OCI-LY3 (cell line): ENCODE data around the gene SLC14A1.

Experiments used
- CTCF ChIP-seq: fragments of 200-600, 300-600 bp; sonication (generic); IDR thresholded peaks from 2 replicates; pipeline ENCODE4 v1.5.1; 2014; ENCODE audit warnings: antibody characterized with exemption, low read length, low read depth
- EZH2phosphoT487 ChIP-seq: fragments of 200-600 bp; shearing (Covaris generic); IDR thresholded peaks from 2 replicates; pipeline ENCODE4 v1.6.1; 2018; ENCODE audit warnings: antibody characterized with exemption, mixed run types, low read depth

GRCh38 chr18:45715212-45715780, 8.7 kb upstream of the SLC14A1 start:
- no peak for TF ChIP-seq CTCF
- no peak for TF ChIP-seq EZH2phosphoT487
